ENCODE results near the gene C2orf49.

DNA sequence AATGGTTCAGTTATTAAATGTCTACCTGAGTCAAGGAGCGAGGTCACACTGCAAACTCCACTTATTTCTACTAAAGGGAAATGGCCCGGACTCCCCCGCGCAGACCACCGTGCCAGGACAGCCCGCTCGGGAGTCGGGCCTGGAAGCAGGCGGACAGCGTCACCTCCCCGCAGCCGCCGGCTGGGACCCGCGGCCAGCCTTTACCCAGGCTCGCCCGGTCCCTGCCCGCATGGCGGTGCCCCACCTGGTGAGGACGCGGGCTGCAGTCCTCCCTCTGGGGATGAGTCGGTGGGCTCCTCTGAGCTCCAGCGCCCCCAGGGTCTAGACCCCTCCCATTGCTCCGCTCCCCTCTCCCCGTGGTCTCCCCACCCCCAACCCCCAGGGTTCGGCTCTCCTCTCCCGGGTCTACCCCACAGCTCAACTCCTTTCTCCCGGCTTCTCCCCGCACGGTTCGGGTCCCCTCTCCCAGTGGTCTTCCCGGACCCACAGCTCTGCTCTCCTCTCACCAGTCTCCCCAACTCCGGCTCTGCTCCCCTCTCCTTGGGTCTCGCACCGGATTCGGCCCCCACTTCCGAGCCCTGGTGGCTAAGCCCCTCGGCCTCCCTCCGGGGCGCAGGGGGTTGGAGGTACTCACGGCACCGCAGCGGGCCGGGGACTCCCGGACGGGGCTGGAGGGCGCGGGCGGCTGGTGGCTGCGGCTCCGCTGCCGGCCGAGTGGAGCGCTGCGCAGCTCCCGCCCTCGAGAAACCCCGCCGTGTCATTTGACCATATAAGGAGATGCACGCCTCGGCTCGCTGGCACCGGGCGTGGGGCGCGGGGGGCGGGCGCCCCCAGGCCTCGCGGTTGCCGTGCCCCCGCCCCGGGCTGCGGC, 61.2 kb downstream of the C2orf49 start, which contains the start of gene FHL2:
- TF ChIP-seq, protein P1, sequence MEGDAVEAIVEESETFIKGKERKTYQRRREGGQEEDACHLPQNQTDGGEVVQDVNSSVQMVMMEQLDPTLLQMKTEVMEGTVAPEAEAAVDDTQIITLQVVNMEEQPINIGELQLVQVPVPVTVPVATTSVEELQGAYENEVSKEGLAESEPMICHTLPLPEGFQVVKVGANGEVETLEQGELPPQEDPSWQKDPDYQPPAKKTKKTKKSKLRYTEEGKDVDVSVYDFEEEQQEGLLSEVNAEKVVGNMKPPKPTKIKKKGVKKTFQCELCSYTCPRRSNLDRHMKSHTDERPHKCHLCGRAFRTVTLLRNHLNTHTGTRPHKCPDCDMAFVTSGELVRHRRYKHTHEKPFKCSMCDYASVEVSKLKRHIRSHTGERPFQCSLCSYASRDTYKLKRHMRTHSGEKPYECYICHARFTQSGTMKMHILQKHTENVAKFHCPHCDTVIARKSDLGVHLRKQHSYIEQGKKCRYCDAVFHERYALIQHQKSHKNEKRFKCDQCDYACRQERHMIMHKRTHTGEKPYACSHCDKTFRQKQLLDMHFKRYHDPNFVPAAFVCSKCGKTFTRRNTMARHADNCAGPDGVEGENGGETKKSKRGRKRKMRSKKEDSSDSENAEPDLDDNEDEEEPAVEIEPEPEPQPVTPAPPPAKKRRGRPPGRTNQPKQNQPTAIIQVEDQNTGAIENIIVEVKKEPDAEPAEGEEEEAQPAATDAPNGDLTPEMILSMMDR (conservative IDR thresholded peaks at IDR 0.05): peak; percentile 75
- TF ChIP-seq ZFX (IDR thresholded peaks at IDR 0.05): no peak
